ENCODE measurements around the gene IL10RB. TPM values are rescaled to one million over a fixed set of nuclear protein-coding genes. Genes with fewer than 3 reads are reported as not detected.

The IL10RB gene
- total RNA-seq, 1 experiment from 2014 or later, result 30.4 TPM

- DNase-seq (ENCODE audit: low read depth), result no peak
Measured at GRCh38 chr21:33264561-33264960, 1.6 kb upstream of the IL10RB start.

DNA sequence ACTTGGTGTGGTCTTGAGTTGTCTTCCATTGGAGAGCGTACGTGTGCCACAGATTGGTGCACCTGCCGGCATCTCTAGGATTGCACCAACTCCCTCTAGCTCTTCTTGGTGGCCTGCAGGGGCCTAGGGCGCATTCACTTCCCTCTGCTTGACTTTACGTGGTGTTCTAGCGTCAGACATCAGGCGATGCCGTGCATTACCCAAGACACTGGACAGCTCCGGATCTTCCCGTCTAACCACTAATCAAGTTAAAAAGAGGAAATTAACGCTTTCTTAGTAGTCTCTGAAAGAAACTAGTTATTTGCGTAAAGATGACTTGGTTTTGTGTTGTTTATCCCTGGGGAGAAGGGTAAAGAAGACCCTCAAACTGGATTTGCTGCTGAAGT, 510 bp upstream of the IL10RB start:
- DNase-seq (ENCODE audit: low read depth), result no peak

GRCh38 chr21:33266789-33267135, 595 bp downstream of the IL10RB start:
- DNase-seq (ENCODE audit: low read depth), result no peak

DNA sequence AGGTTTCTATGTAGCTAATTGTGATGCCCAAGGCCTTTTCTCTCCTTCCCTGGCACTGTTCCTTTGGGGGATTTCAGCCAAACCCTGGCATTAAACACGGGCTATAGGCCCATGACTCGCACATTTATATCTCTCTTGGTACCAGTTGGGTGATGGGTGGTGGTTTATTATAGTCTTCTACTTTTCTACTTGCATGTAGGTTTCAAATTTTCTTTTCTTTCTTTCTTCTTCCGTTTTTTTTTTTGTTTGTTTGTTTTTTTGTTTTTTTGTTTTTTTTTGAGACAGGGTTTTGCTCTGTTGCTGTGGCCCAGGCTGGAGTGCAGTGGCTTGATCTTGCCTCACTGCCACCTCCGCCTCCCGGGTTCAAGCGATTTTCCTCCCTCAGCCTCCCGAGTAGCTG, 1.1 kb downstream of the IL10RB start:
- no peak for DNase-seq (ENCODE audit: low read depth)

DNA sequence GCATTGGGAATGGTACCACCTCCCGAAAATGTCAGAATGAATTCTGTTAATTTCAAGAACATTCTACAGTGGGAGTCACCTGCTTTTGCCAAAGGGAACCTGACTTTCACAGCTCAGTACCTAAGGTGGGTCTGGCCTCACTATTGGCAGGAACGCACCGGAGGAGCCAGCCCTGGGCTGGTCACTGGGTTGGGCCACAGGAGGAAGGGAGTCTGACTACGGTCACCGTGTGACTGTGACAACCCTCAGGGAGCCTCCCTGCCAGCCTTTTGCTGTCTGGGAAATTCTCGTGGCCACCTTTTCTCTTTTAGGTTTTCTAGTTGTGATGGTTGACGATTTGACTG, 2.2 kb downstream of the IL10RB start:
- DNase-seq (ENCODE audit: low read depth), result no peak

DNA sequence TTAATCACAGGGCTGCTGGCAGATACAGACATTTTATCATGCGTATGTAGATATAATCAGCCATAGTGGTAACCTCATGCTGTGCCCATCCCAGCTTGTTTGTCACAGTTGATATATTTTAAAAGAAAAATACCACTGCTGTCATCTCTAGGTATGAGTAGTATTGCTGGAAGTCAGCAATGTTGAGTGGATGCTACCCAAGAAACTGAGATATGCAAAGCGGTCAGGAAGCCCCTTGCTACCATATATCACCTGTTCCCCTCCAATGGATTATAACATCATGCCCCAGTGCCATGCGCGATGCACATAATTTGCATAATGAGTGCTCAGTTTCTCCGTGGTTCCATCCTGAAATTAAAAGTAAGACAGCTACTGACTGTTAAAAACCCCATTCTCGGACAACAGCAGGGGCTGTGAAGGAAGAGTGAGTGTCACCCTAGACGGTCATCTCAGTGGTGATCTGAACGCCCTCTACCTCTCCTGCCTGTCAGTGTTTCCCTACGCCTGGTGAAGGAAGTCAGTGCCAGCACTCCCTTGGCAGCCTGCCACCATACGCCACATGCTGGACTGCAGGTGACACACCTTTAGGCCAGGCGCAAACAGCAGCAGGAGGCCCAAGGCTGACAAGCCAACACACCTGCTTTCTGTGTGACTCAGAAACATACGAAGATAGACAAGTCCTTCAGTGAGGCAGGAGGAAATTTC, 2.7 kb downstream of the IL10RB start:
- no peak for DNase-seq (ENCODE audit: low read depth)

DNA sequence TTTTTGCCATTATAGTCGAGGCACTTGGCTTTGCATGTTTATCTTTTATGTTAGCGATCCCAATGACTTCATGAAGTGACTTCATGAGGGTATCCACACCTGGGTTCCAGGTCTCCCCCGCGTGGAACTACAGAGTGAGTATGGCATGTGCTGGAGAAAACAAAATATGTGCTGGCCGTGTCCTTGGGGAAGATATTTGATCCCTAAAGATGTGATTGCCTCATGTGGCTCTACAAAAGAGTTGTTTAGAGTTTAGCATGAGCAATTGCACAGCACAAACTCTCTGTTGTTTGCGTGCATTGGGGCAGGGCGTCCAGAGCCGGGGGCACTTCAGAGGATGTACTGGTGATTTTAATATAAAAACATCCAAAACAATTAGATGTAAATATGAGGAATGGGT, 4.8 kb downstream of the IL10RB start:
- DNase-seq (ENCODE audit: low read depth), result no peak

DNA sequence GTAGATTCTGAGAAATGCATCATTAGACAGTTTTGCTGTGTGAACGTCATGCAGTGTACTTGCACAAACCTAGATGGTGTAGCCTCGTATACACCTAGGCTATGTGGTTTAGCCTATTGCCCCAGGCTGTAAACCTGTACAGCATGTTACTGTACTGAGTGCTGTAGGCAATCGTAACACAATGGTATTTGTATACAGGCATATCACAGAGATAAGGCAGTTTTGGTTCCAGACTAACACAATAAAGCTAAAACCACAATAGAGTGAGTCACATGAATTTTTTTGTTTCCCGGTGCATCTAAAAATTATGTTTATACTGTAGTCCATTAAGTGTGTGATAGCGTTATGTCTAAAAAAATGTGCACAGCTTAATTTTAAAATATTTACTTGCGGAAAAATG, 6.9 kb downstream of the IL10RB start:
- DNase-seq (ENCODE audit: low read depth), result no peak

- no peak for DNase-seq (ENCODE audit: low read depth)
Measured at GRCh38 chr21:33278721-33279120, 12.6 kb downstream of the IL10RB start.

GRCh38 chr21:33279330-33279820, 13.2 kb downstream of the IL10RB start:
- no peak for DNase-seq (ENCODE audit: low read depth)

DNA sequence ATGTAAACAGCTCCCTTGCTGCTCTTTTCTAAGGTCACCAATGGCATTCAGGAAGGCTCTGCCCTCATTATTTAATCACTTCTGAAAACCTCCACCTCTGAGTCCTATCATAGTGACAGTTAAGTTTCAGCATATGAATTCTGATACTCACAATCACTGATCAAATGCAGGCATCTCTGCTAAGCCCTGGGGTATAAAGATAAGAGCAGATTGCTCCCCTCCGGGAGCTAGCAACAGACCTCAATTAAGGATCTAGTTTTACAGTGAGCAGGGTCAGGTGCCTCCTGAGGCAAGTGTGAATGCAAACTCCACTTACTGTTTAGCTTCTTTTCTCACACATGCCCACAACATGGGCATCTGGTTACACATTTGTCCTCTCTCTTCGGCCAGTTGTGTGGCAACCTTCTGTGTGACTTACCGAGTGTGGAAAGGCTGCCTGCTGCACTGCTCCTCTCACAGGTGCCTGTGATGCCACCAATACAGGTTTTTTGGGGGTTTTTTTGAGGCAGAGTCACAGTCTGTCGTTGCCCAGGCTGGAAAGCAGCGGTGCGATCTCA, 15.0 kb downstream of the IL10RB start:
- DNase-seq (ENCODE audit: low read depth), result no peak

GRCh38 chr21:33283203-33283602, 17.0 kb downstream of the IL10RB start:
- no peak for DNase-seq (ENCODE audit: low read depth)

GRCh38 chr21:33286076-33286475, 19.9 kb downstream of the IL10RB start:
- DNase-seq (ENCODE audit: low read depth), result no peak

GRCh38 chr21:33286600-33287456, 20.7 kb downstream of the IL10RB start:
- DNase-seq (ENCODE audit: low read depth), result peak; percentile 27

DNA sequence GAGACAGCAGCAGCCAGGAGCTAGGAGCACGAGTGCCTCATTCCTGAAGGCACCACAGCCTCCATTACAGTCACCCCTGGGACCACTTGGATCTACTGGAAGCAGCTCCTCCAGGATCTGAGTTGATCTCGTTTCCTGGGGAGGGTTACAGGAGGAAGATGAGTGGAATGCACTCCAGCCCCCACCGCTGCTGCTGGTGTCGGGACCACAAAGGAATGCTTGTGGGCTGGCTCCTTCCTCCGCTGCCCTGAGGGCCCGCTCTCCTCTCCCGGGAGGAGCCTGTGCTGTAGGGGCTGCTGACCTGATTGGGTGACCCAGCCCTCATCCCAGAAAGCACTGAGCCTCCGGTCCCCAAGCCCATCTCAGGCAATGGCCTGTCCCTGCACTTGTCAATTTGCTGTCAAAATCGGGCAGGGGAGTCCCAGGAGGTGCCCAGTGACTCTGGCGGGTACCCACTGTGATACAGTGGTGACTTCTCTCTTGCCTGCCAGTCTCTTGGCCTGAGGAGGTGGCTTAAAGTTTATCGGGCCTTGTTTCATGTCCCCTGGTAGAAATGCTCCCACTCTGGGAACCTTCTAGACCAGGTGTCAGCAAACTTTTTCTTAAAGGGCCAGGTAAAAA, 23.1 kb downstream of the IL10RB start:
- peak; percentile 37 for DNase-seq (ENCODE audit: low read depth)

DNA sequence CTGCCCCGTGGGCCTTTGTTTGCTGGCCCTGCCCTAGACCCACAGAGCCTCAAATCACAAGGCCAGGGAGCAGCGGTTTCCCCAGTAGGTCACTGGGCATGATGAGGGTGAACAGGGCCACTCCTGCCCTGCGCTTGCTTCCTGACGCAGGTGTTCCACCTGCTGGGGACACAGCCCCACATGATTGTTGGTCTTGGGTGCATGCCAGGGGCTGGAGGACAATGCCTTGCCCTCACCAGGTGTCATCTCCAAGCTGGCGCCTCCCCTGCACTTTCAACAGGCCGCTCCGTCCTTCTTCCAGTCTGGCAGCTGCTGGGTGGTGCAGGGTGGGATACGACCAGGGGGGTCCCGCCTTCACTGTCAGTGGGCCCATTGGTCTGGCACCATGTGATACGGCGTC, 24.3 kb downstream of the IL10RB start:
- no peak for DNase-seq (ENCODE audit: low read depth)

DNA sequence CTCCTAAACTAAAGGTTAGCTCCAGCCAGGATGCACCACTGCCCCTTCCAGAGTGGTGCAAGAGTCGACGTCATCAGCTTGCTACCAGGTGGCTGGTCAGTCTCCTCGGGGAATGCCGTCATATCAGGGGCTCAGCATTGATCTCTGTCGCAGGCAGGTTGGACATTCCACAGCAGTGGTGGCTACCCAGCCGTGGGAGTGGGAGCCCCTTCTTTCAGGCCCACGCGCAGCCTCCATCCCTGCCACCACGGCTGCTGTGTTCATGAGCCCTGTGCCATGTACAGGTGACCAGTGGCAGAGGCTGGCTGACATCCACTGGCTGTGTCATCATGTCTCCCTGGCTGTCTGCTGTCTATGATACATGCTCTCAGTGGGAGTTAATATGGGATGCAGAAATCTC, 25.5 kb downstream of the IL10RB start:
- no peak for DNase-seq (ENCODE audit: low read depth)

DNA sequence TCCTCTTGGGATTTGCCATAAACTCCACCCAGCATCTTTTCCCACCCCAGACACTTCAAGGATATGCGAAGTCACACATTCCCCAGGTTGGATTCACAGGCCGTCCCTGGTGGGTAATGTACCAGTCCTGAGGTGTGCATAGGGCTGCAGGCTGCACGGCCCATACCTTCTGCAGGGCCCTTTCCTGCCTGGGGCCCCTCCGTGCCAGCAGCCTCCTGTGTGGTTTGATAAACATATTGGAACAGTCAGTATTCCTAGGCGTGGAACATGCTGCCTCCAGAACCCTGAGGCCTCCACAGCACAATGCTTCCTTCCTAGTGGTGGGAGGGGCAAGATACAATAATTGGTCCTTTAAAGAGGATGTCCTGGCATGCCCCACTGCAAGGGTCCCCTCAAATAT, 26.6 kb downstream of the IL10RB start:
- no peak for DNase-seq (ENCODE audit: low read depth)

DNA sequence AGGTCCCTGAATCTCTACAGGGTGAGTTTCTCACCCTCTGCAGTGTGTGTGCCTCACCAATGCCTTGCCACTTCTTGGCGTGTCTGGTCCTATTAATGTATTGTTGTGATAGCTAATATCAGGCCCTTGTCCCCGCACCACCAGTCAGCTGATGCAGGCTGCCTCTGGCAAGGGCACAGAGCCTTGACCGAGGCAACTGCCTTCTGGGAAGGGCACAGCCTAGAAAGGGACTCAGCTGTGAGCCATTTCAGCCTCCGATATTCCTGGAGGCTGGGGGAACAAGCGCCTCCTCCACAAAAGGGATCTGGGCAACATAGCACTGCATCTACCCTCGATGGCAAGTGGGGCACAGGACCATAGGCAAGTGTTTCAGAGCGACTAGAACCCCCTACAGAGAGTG, 27.0 kb downstream of the IL10RB start:
- no peak for DNase-seq (ENCODE audit: low read depth)

DNA sequence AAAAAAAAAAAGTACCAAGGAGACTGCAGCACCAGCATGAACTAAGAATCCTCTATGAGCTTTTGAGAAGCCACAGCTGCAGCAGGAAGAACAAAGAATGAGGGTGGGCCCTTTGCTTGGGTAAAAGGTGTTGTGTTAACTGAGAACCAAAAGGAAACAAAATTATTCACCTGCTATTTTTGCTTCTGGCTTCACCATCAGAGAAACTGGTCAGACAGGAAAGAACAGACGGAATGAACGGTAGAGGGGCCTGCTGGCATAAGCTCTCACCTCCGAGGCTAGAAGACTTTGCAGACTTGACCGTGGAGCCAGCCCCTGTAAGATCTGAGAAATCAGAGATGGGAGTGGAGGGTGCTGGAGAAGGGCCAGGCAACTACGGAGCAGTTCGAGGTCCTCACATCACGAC, 27.6 kb downstream of the IL10RB start:
- no peak for DNase-seq (ENCODE audit: low read depth)

DNA sequence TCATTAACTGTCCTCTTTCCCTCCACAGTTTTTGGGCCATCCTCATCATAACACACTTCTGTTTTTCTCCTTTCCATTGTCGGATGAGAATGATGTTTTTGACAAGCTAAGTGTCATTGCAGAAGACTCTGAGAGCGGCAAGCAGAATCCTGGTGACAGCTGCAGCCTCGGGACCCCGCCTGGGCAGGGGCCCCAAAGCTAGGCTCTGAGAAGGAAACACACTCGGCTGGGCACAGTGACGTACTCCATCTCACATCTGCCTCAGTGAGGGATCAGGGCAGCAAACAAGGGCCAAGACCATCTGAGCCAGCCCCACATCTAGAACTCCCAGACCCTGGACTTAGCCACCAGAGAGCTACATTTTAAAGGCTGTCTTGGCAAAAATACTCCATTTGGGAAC, 30.0 kb downstream of the IL10RB start:
- no peak for DNase-seq (ENCODE audit: low read depth)

GRCh38 chr21:33299181-33299752, 33.1 kb downstream of the IL10RB start:
- DNase-seq (ENCODE audit: low read depth), result no peak
